GM18520 (cell line): Measurements from ENCODE around the gene FIGNL1.
A peak's percentile ranks its signal among the peaks of the same experiment; 100 is the strongest.
"Not testable (repeated sequence)": the region's sequence is repeated elsewhere in the genome, so short reads cannot be mapped to it uniquely, and the experiment has no call there.

Experiments used
- ATAC-seq: cut with Tn5 transposase; IDR thresholded peaks from one replicate; pipeline ENCODE4 v1.9.1; 2021; ENCODE audit not compliant: unreplicated experiment

FIGNL1 gene

DNA sequence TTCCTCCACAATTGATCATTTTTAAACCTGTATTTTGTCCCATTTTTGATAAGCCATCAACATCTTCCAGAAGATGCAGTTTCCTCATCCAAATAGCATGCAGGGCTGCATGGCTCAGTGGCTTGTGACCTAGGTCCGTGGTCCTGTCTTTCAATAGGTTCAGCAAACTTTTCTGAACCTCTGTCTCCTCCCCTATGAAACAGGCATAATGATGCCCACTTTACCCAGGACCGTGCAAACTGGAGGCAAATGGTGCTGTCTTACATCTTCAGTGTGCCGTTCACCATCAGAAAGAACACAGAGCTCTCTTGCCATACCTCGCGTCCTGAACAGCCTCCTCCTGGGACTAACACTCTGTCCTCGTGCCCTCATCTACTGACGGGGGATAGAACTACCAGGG, 22.3 kb upstream of the FIGNL1 start:
- no peak for ATAC-seq

DNA sequence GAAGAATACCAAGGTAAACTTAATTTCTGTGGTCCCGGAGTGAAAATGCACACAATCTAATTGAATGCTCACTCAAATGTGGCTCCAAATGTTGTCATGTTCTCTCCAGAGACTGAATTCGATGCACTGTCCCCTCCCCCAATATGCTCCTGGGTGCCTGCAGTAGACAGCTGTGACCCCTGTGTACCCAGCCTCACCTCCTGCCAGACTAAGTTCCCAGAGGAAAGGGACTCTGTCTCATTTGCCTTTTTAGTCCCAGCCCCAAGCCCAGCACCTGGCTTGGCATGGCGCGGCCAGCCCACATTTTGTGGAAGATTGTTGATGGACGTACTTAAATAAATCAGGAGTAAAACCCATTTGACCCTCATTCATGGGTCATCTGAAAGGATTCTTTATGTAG, 21.8 kb upstream of the FIGNL1 start:
- ATAC-seq = no peak

GRCh38 chr7:50470250-50471163, 20.4 kb upstream of the FIGNL1 start:
- no peak for ATAC-seq

- no peak for ATAC-seq
Measured at GRCh38 chr7:50469181-50469580, 19.0 kb upstream of the FIGNL1 start.

GRCh38 chr7:50467817-50468610, 17.9 kb upstream of the FIGNL1 start:
- peak; percentile 63 for ATAC-seq

DNA sequence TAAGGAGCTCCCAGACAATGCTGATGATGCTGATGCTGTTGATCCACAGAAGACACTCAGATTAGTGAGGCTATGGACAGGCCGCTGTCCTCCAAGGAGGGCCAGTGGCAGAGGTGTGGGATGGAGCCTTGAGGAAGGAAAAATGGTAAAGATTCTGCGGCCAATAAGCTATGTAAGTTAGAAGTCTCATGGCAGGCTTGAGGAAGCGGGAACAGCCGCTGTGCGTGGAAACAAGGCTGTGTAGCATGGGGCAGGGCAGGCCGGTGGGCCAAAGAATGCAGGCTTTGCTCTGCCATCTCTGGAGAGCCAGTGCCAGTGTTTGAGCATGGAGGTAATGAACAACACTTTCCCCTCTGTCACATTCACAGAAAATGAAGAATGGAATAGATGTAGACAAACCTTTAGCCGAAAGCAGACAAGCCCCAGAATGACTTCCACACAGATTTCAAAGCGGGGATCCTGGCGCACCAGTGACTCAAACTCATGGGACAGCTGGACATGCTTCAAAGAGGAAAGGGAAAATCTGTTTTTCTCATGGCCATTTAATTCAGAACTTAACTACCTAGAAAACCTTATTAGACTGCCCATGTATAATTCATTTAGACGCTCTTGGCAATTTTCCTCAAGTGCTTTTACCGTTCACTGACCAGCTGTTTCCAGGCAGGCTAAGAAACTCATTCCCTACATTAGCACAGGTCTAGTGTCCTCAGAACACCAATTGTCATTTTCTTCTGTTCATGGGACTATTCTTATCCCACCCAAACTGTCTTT, 16.9 kb upstream of the FIGNL1 start:
- no peak for ATAC-seq

DNA sequence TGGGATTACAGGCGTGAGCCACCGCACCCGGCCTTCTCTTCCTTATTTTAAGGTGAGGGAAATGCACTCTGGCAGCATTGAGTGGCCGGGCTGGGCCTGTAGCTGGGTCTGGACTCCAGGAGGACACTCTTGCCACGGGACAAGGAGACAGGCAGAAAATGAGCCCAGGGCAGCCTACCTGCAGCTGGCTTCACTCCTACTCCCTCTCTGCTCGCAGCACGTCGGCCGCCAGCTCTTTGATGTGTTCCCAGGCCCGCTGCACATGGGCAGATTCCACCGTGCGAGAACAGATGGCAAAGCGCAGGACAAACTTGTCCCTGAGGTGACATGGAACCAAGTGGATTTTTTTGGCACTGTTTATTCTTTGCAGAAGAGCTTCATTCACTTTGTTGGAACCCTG, 12.9 kb upstream of the FIGNL1 start:
- no peak for ATAC-seq

- ATAC-seq = no peak
Measured at GRCh38 chr7:50462361-50462760, 12.2 kb upstream of the FIGNL1 start.

- ATAC-seq = no peak
Measured at GRCh38 chr7:50461695-50462094, 11.5 kb upstream of the FIGNL1 start.

- not testable (repeated sequence) for ATAC-seq
Measured at GRCh38 chr7:50459183-50459582, 9.0 kb upstream of the FIGNL1 start.

- ATAC-seq = not testable (repeated sequence)
Measured at GRCh38 chr7:50458651-50459050, 8.5 kb upstream of the FIGNL1 start.

GRCh38 chr7:50456371-50457123, 6.4 kb upstream of the FIGNL1 start:
- no peak for ATAC-seq

DNA sequence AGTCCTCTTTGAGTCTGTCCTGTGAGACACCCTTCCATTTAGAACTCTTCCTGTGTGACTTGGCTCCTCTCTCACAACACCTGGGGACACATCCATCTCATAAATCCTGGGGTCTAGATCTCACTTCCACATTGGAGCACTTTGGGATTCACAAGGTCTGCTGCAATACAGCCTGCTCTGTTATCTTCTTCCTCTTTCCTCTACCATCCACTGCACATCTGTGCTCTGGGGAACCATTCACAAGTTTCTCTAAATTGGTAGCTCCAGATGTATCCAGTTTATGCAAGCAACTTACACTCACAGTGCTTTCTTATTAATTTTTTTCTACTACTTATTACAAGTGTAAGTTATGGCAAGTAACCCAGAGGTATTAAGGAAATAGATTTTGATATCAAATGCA, 5.5 kb upstream of the FIGNL1 start:
- ATAC-seq = no peak

DNA sequence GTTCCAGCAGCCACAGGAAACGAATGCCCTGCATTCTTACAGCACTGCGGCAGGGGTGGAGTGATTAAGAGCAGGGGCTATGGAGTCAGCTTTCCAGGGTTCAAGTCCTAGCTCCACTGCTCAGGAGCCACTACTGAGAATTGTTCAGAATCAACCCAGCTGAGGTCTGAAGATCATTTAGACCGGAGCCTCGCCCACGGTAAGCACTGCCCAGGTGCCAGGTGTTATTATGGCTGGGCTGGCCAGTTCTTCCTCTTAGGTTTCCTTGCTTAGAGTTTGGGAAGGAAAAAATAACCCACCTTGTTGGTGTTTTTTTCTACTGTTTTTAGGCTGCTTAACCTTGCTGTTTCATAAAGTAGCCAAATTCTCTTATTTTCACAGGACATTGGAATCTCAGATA, 4.8 kb upstream of the FIGNL1 start:
- no peak for ATAC-seq

DNA sequence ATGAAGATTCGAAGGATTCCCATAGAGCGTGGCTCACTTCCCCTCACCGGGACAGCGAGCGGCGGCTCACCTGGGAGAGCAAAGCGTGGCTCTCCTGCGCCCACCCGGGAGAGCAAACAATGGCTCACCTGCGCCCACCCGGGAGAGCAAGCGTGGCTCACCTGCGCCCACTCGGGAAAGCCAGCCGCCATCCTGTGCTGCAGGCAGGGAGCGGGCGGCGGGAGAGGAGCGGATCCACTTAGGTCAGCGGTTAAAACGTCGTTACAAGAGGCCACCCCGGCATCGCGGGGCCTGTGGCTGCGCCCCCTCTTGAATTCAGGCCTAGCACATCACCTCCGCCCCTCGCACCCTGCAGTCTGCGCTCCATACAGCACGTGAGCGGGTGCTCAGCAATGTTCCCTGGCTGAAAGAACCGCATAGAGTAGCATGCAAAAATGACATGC, 461 bp upstream of the FIGNL1 start:
- ATAC-seq = no peak

GRCh38 chr7:50449501-50449880, 659 bp downstream of the FIGNL1 start:
- ATAC-seq = no peak

GRCh38 chr7:50448823-50449222, 1.3 kb downstream of the FIGNL1 start:
- no peak for ATAC-seq

DNA sequence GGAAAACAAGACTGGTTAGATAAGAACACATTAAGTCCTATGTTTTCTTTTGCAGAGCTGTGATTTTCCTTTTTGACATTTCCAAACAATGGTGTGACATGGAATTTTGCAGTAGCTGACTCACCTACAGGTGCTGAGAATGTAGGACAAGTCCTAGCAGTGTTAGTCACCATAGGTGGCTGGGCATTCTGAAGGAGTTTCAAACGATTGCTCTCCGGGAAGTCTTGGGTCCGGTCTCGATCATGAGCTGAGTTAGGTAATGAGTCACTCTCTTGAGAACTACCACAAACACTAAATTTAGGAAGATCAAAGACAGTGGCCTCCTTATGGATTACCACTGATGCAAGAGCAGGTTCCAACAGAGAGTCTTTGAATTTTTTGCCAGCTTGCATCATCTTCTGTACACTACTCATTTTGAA, 3.6 kb downstream of the FIGNL1 start:
- ATAC-seq = peak; percentile 27

DNA sequence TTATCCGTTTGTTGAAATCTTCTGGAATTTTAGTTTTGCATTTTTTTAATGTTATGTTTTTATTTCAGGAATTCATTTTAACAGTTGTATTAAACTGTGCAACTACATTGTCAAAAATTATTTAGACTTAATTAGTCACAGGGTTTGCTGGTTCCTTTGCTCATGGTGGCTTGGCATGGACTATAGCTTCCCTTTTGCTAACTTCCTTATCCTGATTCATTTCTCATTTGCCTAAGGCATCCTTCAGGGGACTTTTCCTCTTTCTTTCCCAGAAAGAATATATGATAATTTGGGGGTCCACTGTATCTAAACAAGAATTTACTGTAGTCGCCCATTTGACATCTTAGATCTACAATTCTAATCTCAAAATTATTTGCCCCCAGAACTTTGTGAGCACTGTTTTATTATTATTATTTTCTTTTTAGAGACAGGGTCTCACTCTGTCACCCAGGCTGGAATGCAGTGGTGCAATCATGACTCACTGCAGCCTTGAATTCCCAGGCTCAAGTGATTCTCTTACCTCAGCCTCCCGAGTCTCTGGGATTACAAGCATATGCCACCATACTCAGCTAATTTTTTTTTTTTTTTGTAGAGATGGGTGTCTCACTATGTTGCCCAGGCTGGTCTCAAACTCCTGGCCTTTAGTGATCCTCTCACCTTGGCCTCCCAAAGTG, 13.9 kb downstream of the FIGNL1 start:
- ATAC-seq = no peak

GRCh38 chr7:50431722-50432305, 18.3 kb downstream of the FIGNL1 start:
- no peak for ATAC-seq
